Right ventricle myocardium inferior (tissue), 1 donor: ENCODE results near the gene SRPK2. TPM values are rescaled to one million over a fixed set of nuclear protein-coding genes. Genes with fewer than 3 reads are reported as not detected.
"Not testable (repeated sequence)": the region's sequence is repeated elsewhere in the genome, so short reads cannot be mapped to it uniquely, and the experiment has no call there.

ENCODE experiments used
- ATAC-seq: fragments of 200-7000 bp; cut with Tn5 transposase; one replicate; pipeline ENCODE4 v1.9.1; 2020; ENCODE audit warnings: mild to moderate bottlenecking, moderate library complexity
- DNase-seq: peaks from one replicate; pipeline ENCODE4 v3.0.0; 2021; ENCODE audit errors: missing footprints
- intact Hi-C: fragments of 100-400 bp; cut with DNase I; formaldehyde crosslinking; loops from one replicate; pipeline ENCODE4 v1.11.0; 2022
- total RNA-seq: library from RNA; stranded (reverse); fragmentation: NEBNext Ultra II Directional; extraction: Animal tissue kit (Norgen Biotek cat#: 25700); gene quantifications from one replicate; pipeline ENCODE4 v1.2.1, GENCODE V29; 2021
- donor health status: DM: no; HTN: yes; CAD: no; lungs with severe emphysema.

Gene SRPK2
- total RNA-seq, 1 donor from 2014 or later = 26.8 TPM

DNA sequence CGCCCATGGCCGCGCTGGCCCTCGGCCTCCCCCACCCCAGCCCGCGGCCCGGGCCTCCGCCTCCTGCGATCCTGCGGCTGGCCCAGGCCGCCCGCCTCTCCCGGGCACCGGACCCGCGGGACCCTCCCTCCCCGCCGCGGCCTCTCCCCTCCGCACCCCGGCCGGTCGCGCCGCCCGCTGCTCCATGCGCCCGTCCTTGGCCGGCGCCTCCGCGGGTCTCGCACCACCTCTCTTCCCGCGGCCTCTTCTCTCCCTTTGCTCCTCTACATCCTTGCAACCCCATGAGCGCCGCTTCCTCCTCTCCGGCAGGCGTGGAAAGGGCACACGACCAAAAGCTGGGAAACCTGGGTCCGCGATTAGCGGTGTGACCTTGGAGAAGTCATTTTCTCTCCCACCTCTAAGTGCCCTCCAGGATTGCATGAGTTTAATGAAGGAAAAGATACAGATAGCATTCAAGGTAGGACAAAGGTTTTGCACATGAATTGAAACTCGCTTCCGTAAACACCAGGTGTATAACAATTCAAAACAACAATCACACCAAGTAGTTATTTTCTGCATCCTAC lies 448 bp upstream of the SRPK2 start:
- intact Hi-C loops = loop anchor here (10.0 kb wide), 1 partner anchor 124 kb away; no protein-coding TSS in a partner anchor
- DNase-seq = no peak
- ATAC-seq = peak; percentile 75

DNA sequence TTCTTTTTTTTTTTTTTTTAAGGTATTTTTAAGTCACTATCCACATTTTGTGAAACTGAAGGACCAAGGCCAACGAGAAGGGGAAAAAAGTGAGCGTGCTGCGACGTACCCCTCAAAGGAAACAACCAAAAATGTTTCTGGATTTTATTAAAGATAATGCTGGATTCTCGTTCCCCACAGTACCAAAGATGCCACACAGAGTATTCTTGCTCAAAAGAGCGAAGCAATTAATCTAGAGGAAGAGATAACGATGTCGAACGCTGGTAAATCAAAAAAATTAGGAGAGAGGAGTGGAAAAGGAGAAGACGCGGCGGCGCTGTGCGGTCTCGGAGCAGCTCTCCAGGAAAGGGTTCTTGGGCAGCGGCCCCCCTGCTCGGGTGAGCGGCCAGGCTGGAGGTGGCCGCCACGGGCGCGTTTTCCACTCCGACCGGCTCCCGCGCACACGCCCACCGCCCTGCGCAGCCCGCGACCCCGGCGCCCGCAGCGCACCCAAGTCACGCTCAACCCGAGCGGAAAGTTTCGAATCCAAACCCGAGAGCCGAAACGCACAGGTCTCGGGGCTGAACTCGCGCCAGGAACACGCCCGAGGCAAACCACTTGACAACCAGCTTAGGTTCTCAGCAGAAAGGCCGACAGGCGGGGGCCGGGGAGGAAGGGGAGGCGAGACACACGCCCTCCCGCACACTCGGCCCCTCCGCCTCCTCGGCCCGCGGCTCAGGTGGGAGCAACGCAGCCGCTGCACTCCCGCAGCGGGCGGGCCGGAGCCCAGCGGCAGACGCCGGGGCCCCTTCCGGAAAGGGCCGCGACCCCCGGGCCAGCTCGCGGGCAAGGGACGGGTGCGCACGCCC lies 989 bp downstream of the SRPK2 start:
- DNase-seq = peak; percentile 86
- ATAC-seq = peak; percentile 63
- intact Hi-C loops = loop anchor here (1.0 to 10.0 kb wide), 2 partner anchors 123 to 403 kb away; no protein-coding TSS in a partner anchor

GRCh38 chr7:105377903-105378302 lies 10.8 kb downstream of the SRPK2 start:
- DNase-seq (no peak), ATAC-seq (no peak)
- intact Hi-C loops = no loop called here

DNA sequence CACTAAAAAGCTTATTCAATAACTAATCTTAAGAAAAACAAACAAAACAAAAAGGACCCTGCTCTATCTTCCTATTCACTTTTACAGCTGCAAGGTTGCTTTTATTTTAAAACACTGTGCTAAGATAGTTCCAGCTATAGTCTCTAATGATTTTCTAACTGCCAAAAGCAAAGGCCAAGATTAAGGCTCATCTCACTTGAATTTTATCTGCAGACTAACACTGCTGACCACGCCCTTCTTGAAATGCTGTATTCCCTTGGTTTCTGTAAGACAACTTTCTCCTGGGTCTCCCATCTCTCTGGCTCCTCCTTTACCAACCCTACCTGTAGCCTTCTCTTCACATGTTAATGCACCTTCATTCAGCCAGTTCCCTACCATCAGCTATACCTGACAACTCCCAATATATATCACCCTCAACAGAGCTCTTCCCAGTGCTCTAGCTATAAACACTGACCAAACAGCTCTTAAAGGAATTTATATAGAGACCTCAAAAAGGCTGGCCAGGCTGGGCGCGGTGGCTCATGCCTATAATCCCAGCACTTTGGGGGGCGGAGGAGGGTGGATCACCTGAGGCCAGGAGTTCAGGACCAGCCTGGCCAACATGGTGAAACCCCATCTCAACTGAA lies 11.7 kb downstream of the SRPK2 start:
- intact Hi-C loops = no loop called here
- no peak for ATAC-seq
- no peak for DNase-seq

DNA sequence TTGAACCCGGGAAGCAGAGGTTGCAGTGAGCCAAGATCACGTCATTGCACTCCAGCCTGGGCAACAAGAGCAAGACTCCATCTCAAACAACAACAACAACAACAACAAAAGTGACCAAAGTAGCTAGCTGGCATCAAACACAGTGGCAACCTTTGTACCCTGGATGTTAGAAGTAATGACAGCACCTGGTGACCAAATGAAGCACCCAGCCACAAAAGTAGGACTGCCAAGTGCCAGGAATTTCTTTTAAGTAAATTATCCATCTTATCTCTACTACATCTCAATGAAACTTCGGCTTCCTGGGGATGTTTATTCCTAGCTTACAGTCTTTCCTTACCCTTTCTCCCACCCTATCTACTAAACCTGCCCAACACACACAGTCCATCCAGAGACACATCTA lies 18.8 kb downstream of the SRPK2 start:
- DNase-seq = no peak
- intact Hi-C loops = no loop called here
- no peak for ATAC-seq

GRCh38 chr7:105367458-105367857 lies 21.3 kb downstream of the SRPK2 start:
- intact Hi-C loops = no loop called here
- DNase-seq (no peak), ATAC-seq (no peak)

DNA sequence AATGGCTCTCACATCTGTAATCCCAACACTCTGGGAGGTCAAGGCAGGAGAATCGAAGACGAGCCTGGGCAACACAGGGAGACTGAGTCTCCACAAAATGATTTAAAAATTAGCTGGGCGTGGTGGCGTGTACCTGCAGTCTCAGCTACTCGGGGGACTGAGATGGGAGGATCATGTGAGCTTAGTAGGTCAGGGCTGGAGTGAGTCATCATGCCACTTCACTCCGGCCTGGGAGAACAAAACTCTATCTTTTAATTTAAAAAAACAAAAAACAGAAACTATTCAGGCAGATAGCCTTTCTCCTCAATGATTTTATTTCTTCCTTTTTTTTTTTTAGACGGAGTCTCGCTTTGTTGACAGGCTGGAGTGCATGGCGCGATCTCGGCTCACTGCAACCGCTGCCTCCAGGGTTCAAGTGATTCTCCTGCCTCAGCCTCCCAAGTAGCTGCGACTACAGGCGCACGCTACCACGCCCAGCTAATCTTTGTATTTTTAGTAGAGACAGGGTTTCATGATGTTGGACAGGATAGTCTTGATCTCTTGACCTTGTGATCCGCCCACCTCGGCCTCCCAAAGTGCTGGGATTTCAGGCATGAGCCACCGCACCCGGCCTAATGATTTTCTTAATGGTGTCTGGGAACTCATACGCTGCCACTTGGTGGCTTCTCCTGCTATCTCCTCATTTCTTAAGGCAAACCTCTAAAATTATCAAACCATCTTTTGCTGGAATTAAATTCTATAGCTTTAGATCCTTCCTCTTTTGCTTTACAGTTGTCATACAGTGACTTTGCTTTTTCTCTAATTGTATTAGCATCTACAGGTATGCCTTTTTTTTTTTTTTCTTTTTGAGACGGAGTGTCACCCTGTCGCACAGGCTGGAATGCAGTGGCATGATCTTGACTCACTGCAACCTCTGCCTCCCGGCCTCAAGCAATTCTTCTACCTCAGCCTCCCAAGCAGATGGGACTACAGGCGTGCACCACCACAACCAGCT lies 22.9 kb downstream of the SRPK2 start:
- ATAC-seq = no peak
- DNase-seq = no peak
- intact Hi-C loops = no loop called here

- intact Hi-C loops = no loop called here
- DNase-seq (no peak), ATAC-seq (peak; percentile 62)
Observed at GRCh38 chr7:105364684-105365083, 24.0 kb downstream of the SRPK2 start.

DNA sequence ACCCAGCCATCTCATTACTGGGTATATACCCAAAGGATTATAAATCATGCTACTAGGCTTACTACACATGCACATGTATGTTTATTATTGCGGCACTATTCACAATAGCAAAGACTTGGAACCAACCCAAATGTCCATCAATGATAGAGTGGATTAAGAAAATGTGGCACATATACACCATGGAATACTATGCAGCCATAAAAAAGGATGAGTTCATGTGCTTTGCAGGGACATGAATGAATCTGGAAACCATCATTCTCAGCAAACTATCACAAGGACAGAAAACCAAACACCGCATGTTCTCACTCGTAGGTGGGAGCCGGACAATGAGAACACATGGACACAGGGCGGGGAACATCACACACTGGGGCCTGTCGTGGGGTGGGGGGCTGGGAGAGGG lies 25.1 kb downstream of the SRPK2 start:
- not testable (repeated sequence) for ATAC-seq

GRCh38 chr7:105362685-105363084 lies 26.0 kb downstream of the SRPK2 start:
- ATAC-seq, intact Hi-C loops, DNase-seq: not testable (repeated sequence)

More for the DNA sequence above, 25.1 kb downstream of the SRPK2 start:
- DNase-seq, intact Hi-C loops: not testable (repeated sequence)

DNA sequence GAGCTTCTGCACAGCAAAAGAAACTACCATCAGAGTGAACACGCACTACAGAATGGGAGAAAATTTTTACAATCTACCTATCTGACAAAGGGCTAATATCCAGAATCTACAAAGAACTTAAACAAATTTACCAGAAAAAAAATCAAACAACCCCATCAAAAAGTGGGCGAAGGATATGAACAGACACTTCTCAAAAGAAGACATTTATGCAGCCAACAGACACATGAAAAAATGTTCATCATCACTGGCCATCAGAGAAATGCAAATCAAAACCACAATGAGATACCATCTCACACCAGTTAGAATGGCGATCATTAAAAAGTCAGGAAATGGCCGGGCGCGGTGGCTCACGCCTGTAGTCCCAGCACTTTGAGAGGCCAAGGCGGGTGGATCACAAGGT lies 26.7 kb downstream of the SRPK2 start:
- intact Hi-C loops = not testable (repeated sequence)

GRCh38 chr7:105360149-105360548 lies 28.6 kb downstream of the SRPK2 start:
- intact Hi-C loops, DNase-seq, ATAC-seq: not testable (repeated sequence)

More for the DNA sequence above, 26.7 kb downstream of the SRPK2 start:
- DNase-seq, ATAC-seq: not testable (repeated sequence)

GRCh38 chr7:105355701-105356100 lies 33.0 kb downstream of the SRPK2 start:
- ATAC-seq (no peak), DNase-seq (no peak)
- intact Hi-C loops = no loop called here

- intact Hi-C loops = no loop called here
- ATAC-seq (no peak), DNase-seq (no peak)
Observed at GRCh38 chr7:105354383-105354782, 34.3 kb downstream of the SRPK2 start.

- peak; percentile 71 for DNase-seq
- intact Hi-C loops = no loop called here
- peak; percentile 70 for ATAC-seq
Observed at GRCh38 chr7:105353752-105354328, 34.9 kb downstream of the SRPK2 start.

- DNase-seq = no peak
- intact Hi-C loops = no loop called here
- ATAC-seq = no peak
Observed at GRCh38 chr7:105352901-105353668, 35.6 kb downstream of the SRPK2 start.

DNA sequence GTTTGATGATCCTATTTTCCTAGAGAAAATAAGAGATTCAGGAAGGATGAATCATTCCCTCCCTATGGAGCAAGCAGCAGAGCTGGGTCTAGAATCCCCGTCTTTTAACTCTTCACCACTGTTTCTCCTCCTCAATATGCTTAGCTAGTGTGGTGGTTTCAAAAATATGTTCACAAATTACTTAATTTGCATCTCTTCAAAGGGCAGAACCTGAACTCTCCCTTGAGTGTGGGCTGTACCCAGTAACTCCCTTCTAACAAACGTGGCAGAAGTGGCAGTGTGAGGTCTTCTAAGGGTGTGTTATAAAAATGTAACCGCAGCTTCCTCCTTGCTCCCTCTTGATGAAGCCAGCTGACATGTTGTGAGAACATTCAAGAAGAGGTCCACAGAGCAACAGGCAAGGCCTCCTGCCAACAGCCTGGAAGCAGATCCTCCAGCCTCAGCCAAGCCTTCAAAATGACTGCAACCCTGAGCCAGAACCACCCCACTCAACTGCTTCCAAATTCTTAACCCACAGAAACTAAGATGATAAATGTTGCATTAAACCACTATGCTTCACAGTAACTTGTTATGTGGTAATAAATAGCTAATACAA lies 36.6 kb downstream of the SRPK2 start:
- peak; percentile 91 for ATAC-seq
- DNase-seq = peak; percentile 82
- intact Hi-C loops = no loop called here
